NB4 (cell line): ENCODE results near the gene MNS1.

Experiments used
- POLR2A ChIP-seq: IDR thresholded peaks from 2 replicates; pipeline ENCODE4 v1.6.1; 2011; ENCODE audit warnings: mild to moderate bottlenecking; ENCODE audit not compliant: insufficient read length; ENCODE audit errors: extremely low read depth
- TF ChIP-seq, protein P1 (sequence below): IDR thresholded peaks from one replicate; pipeline ENCODE4 v1.5.1; 2012; ENCODE audit warnings: low read depth, low read length

DNA sequence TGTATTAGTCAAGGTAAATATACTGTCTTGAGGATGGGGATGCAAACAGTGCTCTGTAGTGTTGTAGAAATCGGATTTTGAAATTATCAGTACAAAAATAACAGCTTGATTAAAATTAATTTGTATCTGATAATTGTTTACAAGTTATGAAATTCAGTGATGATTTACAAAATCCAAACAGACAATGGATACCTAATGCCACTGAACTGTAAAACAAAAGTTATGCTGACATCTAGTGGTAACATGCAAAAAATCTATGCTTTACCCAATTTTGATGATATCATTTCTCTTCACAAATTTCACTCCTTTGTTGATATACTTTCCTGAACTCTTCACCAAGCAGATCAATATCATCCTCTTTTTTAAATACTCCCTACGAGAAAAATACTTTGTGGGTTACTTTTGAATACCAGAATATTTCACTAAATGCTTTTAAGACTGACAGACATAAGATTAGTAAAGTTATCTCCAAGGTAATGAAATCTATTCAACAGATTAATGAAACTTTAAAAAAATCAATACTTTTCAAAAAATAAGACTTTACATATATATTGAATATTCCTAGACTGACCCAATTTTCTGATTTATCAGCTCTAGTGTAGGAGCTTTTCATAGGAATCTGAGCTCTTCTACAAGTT lies 36.0 kb downstream of the MNS1 start:
- TF ChIP-seq, protein P1, sequence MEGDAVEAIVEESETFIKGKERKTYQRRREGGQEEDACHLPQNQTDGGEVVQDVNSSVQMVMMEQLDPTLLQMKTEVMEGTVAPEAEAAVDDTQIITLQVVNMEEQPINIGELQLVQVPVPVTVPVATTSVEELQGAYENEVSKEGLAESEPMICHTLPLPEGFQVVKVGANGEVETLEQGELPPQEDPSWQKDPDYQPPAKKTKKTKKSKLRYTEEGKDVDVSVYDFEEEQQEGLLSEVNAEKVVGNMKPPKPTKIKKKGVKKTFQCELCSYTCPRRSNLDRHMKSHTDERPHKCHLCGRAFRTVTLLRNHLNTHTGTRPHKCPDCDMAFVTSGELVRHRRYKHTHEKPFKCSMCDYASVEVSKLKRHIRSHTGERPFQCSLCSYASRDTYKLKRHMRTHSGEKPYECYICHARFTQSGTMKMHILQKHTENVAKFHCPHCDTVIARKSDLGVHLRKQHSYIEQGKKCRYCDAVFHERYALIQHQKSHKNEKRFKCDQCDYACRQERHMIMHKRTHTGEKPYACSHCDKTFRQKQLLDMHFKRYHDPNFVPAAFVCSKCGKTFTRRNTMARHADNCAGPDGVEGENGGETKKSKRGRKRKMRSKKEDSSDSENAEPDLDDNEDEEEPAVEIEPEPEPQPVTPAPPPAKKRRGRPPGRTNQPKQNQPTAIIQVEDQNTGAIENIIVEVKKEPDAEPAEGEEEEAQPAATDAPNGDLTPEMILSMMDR = peak; percentile 2
- no peak for TF ChIP-seq POLR2A
